ENCODE measurements around the gene CCDC154.
"Not testable (repeated sequence)": the region's sequence is repeated elsewhere in the genome, so short reads cannot be mapped to it uniquely, and the experiment has no call there.

The CCDC154 gene

GRCh38 chr16:1443980-1444729, at the start of gene CCDC154:
TSS of gene CCDC154 (minus strand) at chr16:1444556. CDS start at chr16:1444322, 234 bp downstream.
- no peak for DNase-seq (ENCODE audit: extremely low read depth in 1 of 2, low read depth in 1 of 2)

GRCh38 chr16:1493746-1494094, 49.4 kb upstream of the CCDC154 start:
- no peak for DNase-seq (ENCODE audit: extremely low read depth in 1 of 2, low read depth in 1 of 2)

- DNase-seq (ENCODE audit: extremely low read depth in 1 of 2, low read depth in 1 of 2), result peak; percentile 55 to 84
Observed at GRCh38 chr16:1492923-1493745, 48.8 kb upstream of the CCDC154 start, which contains the start of gene TELO2. TSS of gene TELO2 (plus strand) at chr16:1493360. CDS start at chr16:1494282, 922 bp downstream.

- no peak for DNase-seq (ENCODE audit: extremely low read depth in 1 of 2, low read depth in 1 of 2)
Observed at GRCh38 chr16:1492082-1492922, 47.9 kb upstream of the CCDC154 start.

GRCh38 chr16:1491327-1491726, 47.0 kb upstream of the CCDC154 start:
- no peak for DNase-seq (ENCODE audit: extremely low read depth in 1 of 2, low read depth in 1 of 2)

GRCh38 chr16:1489077-1489476, 44.7 kb upstream of the CCDC154 start:
- no peak for DNase-seq (ENCODE audit: extremely low read depth in 1 of 2, low read depth in 1 of 2)

- DNase-seq (ENCODE audit: extremely low read depth in 1 of 2, low read depth in 1 of 2), result no peak
Observed at GRCh38 chr16:1488619-1489018, 44.3 kb upstream of the CCDC154 start, which contains the start of gene PTX4. TSS of gene PTX4 (minus strand) at chr16:1488944. CDS start at chr16:1488909, 35 bp downstream.

GRCh38 chr16:1488054-1488601, 43.8 kb upstream of the CCDC154 start:
- DNase-seq (ENCODE audit: extremely low read depth in 1 of 2, low read depth in 1 of 2), result no peak

- no peak for DNase-seq (ENCODE audit: extremely low read depth in 1 of 2, low read depth in 1 of 2)
Observed at GRCh38 chr16:1487395-1488053, 43.2 kb upstream of the CCDC154 start.

- DNase-seq (ENCODE audit: extremely low read depth in 1 of 2, low read depth in 1 of 2), result no peak
Observed at GRCh38 chr16:1486551-1487390, 42.4 kb upstream of the CCDC154 start.

GRCh38 chr16:1485847-1486496, 41.6 kb upstream of the CCDC154 start:
- DNase-seq (ENCODE audit: extremely low read depth in 1 of 2, low read depth in 1 of 2), result no peak

GRCh38 chr16:1481906-1482835, 37.8 kb upstream of the CCDC154 start:
- no peak for DNase-seq (ENCODE audit: extremely low read depth in 1 of 2, low read depth in 1 of 2)

- not testable (repeated sequence) for DNase-seq (ENCODE audit: extremely low read depth in 1 of 2, low read depth in 1 of 2)
Observed at GRCh38 chr16:1478937-1479336, 34.6 kb upstream of the CCDC154 start.

- no peak for DNase-seq (ENCODE audit: extremely low read depth in 1 of 2, low read depth in 1 of 2)
Observed at GRCh38 chr16:1477033-1477432, 32.7 kb upstream of the CCDC154 start.

- no peak for DNase-seq (ENCODE audit: extremely low read depth in 1 of 2, low read depth in 1 of 2)
Observed at GRCh38 chr16:1475552-1476114, 31.3 kb upstream of the CCDC154 start.

GRCh38 chr16:1474796-1475551, 30.6 kb upstream of the CCDC154 start, which contains the start of gene CLCN7:
TSS of gene CLCN7 (minus strand) at chr16:1475028. CDS start at chr16:1474974, 54 bp downstream.
- peak; percentile 44 to 81 for DNase-seq (ENCODE audit: extremely low read depth in 1 of 2, low read depth in 1 of 2)
